ENCODE data around the gene DGCR2. TPM values are rescaled to one million over a fixed set of nuclear protein-coding genes. Genes with fewer than 3 reads are reported as not detected.

Gene DGCR2
- total RNA-seq (2022; extraction: Qiagen RNA extraction) = 17.4 to 23.8 TPM (median 22.0 TPM) in 5 replicates

DNA sequence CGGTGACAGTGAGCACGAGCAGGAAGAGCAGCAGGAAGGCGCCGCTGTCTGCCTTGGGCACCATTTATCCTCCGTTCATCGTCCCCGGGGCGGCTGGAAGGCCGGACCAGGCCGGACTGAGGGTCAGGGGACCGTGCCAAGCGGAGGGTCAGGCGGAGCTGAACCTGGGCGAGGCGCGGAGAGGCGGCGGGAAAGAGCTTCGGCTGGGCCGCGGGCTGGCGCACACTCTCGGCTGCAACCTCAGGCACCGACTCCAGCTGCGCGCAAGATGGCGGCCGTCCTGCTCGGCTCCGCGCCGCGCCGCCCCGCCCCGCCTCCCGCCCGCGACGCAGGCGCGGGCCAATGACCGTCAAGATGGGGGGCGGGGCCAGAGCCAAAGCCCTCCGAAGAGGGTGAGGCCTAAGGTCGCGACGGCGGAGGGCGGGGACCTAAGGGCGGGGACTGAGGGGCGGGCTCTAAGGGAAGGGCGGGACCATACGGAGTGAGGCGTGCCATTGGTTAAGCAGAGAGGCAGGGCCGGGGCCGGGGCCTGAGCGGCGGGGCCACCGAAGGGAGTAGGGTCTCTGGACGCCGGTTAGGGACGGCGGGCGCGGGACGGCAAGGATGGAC is at the start of gene DGCR2:
DGCR2 (minus strand) TSS at position 270 of the 609 bp plus-strand sequence; CDS start at position 64, 206 bp downstream.

GRCh38 chr22:19149991-19150390 is 27.8 kb upstream of the DGCR2 start, which contains the start of gene GSC2:
GSC2 (minus strand) TSS chr22:19150292; CDS start chr22:19150283, 9 bp downstream.

GRCh38 chr22:19130959-19131684 is 8.9 kb upstream of the DGCR2 start, which contains the start of gene TSSK2:
TSSK2 (plus strand) TSS chr22:19131308; CDS start chr22:19131400, 92 bp downstream.

Other genes with a start within 250 kb of the DGCR2 start
- gene DGCR6, start 216.1 kb downstream of the DGCR2 start, total RNA-seq (2022; extraction: Qiagen RNA extraction) = 1.5 to 2.4 TPM (median 1.9 TPM) in 5 replicates
- gene PRODH, start 186.1 kb downstream of the DGCR2 start, total RNA-seq (2022; extraction: Qiagen RNA extraction) = 0.77 to 1.4 TPM (median 1.3 TPM) in 5 replicates
- gene TSSK2, start 8.9 kb upstream of the DGCR2 start, total RNA-seq (2022; extraction: Qiagen RNA extraction) = not detected in 5 replicates
- 9.8 to 13.4 TPM (median 12.9 TPM) in 5 replicates for gene ESS2, start 22.2 kb upstream of the DGCR2 start, total RNA-seq (2022; extraction: Qiagen RNA extraction)
- 0.13 to 0.21 TPM (median 0.17 TPM) in 3 of 5 replicates, not detected in the others for gene GSC2, start 27.9 kb upstream of the DGCR2 start, total RNA-seq (2022; extraction: Qiagen RNA extraction)
- 48.4 to 61.5 TPM (median 61.2 TPM) in 5 replicates for gene SLC25A1, start 56.3 kb upstream of the DGCR2 start, total RNA-seq (2022; extraction: Qiagen RNA extraction)
- 4.4 to 5.8 TPM (median 4.8 TPM) in 5 replicates for gene CLTCL1, start 169.3 kb upstream of the DGCR2 start, total RNA-seq (2022; extraction: Qiagen RNA extraction)